Mesendoderm (in vitro differentiated cells): ENCODE results near the gene TOGARAM2.

Source experiments
- DNase-seq: peaks from one replicate; pipeline ENCODE4 v3.0.0; 2013
- H2AK5ac ChIP-seq: 2 replicates; pipeline ENCODE4 v1.6.1; 2013; ENCODE audit warnings: low read length, inconsistent platforms
- H2BK120ac ChIP-seq: 2 replicates; pipeline ENCODE4 v1.6.1; 2013; ENCODE audit warnings: low read depth, mild to moderate bottlenecking, low read length, moderate library complexity, mixed read lengths
- H2BK15ac ChIP-seq: replicated peaks from 2 replicates; pipeline ENCODE4 v1.6.1; 2013; ENCODE audit warnings: low read depth, mild to moderate bottlenecking, moderate library complexity
- H2BK5ac ChIP-seq: 2 replicates; pipeline ENCODE4 v1.6.1; 2013; ENCODE audit warnings: low read length, inconsistent platforms
- H3K18ac ChIP-seq: 2 replicates; pipeline ENCODE4 v1.6.1; 2013; ENCODE audit warnings: mild to moderate bottlenecking, low read length, mixed read lengths
- H3K23ac ChIP-seq: one replicate; pipeline ENCODE4 v1.6.1; 2013; ENCODE audit warnings: low read length
- H3K27ac ChIP-seq: 2 replicates; pipeline ENCODE4 v1.5.1; 2013; ENCODE audit warnings: low read depth, mild to moderate bottlenecking, inconsistent platforms, low read length, moderate library complexity
- H3K27me3 ChIP-seq: 2 replicates; pipeline ENCODE4 v1.6.1; 2013; ENCODE audit warnings: low read length, control low read depth, mild to moderate bottlenecking, inconsistent platforms; ENCODE audit not compliant: insufficient read depth, poor library complexity
- H3K36me3 ChIP-seq: 2 replicates; pipeline ENCODE4 v1.6.1; 2013; ENCODE audit warnings: low read length, inconsistent platforms; ENCODE audit not compliant: control insufficient read depth, insufficient read depth
- H3K4ac ChIP-seq: one replicate; pipeline ENCODE4 v1.6.1; 2013; ENCODE audit warnings: low read depth, mild to moderate bottlenecking, low read length, moderate library complexity
- H3K4me1 ChIP-seq: 2 replicates; pipeline ENCODE4 v1.6.1; 2013; ENCODE audit warnings: low read depth, low read length, inconsistent platforms; ENCODE audit not compliant: control insufficient read depth
- H3K4me2 ChIP-seq: 2 replicates; pipeline ENCODE4 v1.6.1; 2013; ENCODE audit warnings: low read length
- H3K4me3 ChIP-seq: 2 replicates; pipeline ENCODE4 v1.5.1; 2013; ENCODE audit warnings: mild to moderate bottlenecking, low read length
- H3K56ac ChIP-seq: one replicate; pipeline ENCODE4 v1.6.1; 2013; ENCODE audit warnings: low read length
- H3K79me1 ChIP-seq: 2 replicates; pipeline ENCODE4 v1.6.1; 2013; ENCODE audit warnings: low read length, inconsistent platforms
- H3K79me2 ChIP-seq: 2 replicates; pipeline ENCODE4 v1.6.1; 2013; ENCODE audit warnings: mild to moderate bottlenecking, low read length; ENCODE audit not compliant: control insufficient read depth, insufficient read depth
- H3K9ac ChIP-seq: 2 replicates; pipeline ENCODE4 v1.6.1; 2013; ENCODE audit warnings: low read length, inconsistent platforms
- H4K5ac ChIP-seq: one replicate; pipeline ENCODE4 v1.6.1; 2013; ENCODE audit warnings: low read length
- H4K8ac ChIP-seq: one replicate; pipeline ENCODE4 v1.6.1; 2013; ENCODE audit warnings: low read depth, mild to moderate bottlenecking, control low read depth, low read length, moderate library complexity
- WGBS: extraction: QIAGEN DNeasy Blood & Tissue Kit; methylation state at CpG from one replicate; pipeline ENCODE4 v1.1.7; 2013; ENCODE audit warnings: low lambda C conversion rate, missing lambda C conversion rate; ENCODE audit not compliant: insufficient coverage; ENCODE audit errors: extremely low coverage; 5-methylcytosine and 5-hydroxymethylcytosine counted together

TOGARAM2 gene

GRCh38 chr2:29033656-29034055 is 52.6 kb downstream of the TOGARAM2 start:
- H3K4ac ChIP-seq = no peak overlapping the region
- H2BK120ac ChIP-seq = no peak overlapping the region
- DNase-seq = peak; percentile 15
- WGBS = no CpG with 5 or more reads among the region's 6 CpGs
- no peak overlapping the region for H2BK15ac ChIP-seq
- H3K79me1 ChIP-seq = no peaks in the 10 kb centered on the region
- peaks cover 2% of the 10 kb centered on the region for H3K4me1 ChIP-seq
- no peak overlapping the region for H3K4me2 ChIP-seq
- no peak overlapping the region for H3K23ac ChIP-seq
- peak overlapping the region; percentile 1 for H3K27ac ChIP-seq
- no peak overlapping the region for H3K18ac ChIP-seq
- no peaks in the 10 kb centered on the region for H3K79me2 ChIP-seq
- H3K9ac ChIP-seq = no peak overlapping the region
- no peaks in the 10 kb centered on the region for H3K27me3 ChIP-seq
- no peak overlapping the region for H3K56ac ChIP-seq
- no peak overlapping the region for H2BK5ac ChIP-seq
- no peak overlapping the region for H4K8ac ChIP-seq
- peak overlapping the region; percentile 35 for H2AK5ac ChIP-seq
- H3K36me3 ChIP-seq = no peaks in the 10 kb centered on the region
- H4K5ac ChIP-seq = no peak overlapping the region
- H3K4me3 ChIP-seq = no peak overlapping the region

- Histone ChIP-seq H3K27me3 (no peaks in the 10 kb centered on the region), H2BK120ac (no peak overlapping the region), H2BK5ac (no peak overlapping the region), H4K5ac (no peak overlapping the region), H3K4me1 (peaks cover 2% of the 10 kb centered on the region), H4K8ac (no peak overlapping the region), H3K56ac (no peak overlapping the region), H3K18ac (no peak overlapping the region), H3K9ac (no peak overlapping the region), H3K23ac (no peak overlapping the region), H2AK5ac (no peak overlapping the region), H2BK15ac (no peak overlapping the region), H3K4ac (no peak overlapping the region), H3K79me2 (no peaks in the 10 kb centered on the region), H3K79me1 (no peaks in the 10 kb centered on the region), H3K27ac (no peak overlapping the region), H3K4me2 (no peak overlapping the region), H3K36me3 (no peaks in the 10 kb centered on the region), H3K4me3 (no peak overlapping the region)
- no peak for DNase-seq
- WGBS = no CpG with 5 or more reads among the region's 17 CpGs
Measured at GRCh38 chr2:29035016-29035745, 54.1 kb downstream of the TOGARAM2 start.

GRCh38 chr2:29039718-29040480 is 58.8 kb downstream of the TOGARAM2 start:
- Histone ChIP-seq H3K4ac (no peak overlapping the region), H3K9ac (no peak overlapping the region), H4K8ac (no peak overlapping the region), H3K79me1 (no peaks in the 10 kb centered on the region), H2BK15ac (no peak overlapping the region), H3K4me2 (no peak overlapping the region), H3K4me3 (no peak overlapping the region), H3K56ac (no peak overlapping the region), H2BK5ac (no peak overlapping the region), H2BK120ac (no peak overlapping the region), H3K36me3 (no peaks in the 10 kb centered on the region), H3K27ac (no peak overlapping the region), H3K18ac (no peak overlapping the region), H3K79me2 (no peaks in the 10 kb centered on the region), H3K23ac (no peak overlapping the region), H3K4me1 (no peaks in the 10 kb centered on the region), H2AK5ac (no peak overlapping the region), H3K27me3 (no peaks in the 10 kb centered on the region), H4K5ac (no peak overlapping the region)
- no peak for DNase-seq
- no CpG with 5 or more reads among the region's 4 CpGs for WGBS

GRCh38 chr2:29040552-29040951 is 59.5 kb downstream of the TOGARAM2 start:
- H2BK15ac ChIP-seq = no peak overlapping the region
- no peaks in the 10 kb centered on the region for H3K79me2 ChIP-seq
- no peaks in the 10 kb centered on the region for H3K36me3 ChIP-seq
- no peak overlapping the region for H3K23ac ChIP-seq
- DNase-seq = no peak
- no peak overlapping the region for H4K5ac ChIP-seq
- H2BK5ac ChIP-seq = no peak overlapping the region
- no peak overlapping the region for H3K4ac ChIP-seq
- H3K9ac ChIP-seq = no peak overlapping the region
- no peak overlapping the region for H3K18ac ChIP-seq
- H3K4me2 ChIP-seq = no peak overlapping the region
- H3K56ac ChIP-seq = no peak overlapping the region
- no peak overlapping the region for H3K4me3 ChIP-seq
- H3K79me1 ChIP-seq = no peaks in the 10 kb centered on the region
- no CpG with 5 or more reads among the region's 6 CpGs for WGBS
- no peak overlapping the region for H2AK5ac ChIP-seq
- H3K4me1 ChIP-seq = no peaks in the 10 kb centered on the region
- H3K27me3 ChIP-seq = no peaks in the 10 kb centered on the region
- H2BK120ac ChIP-seq = no peak overlapping the region
- no peak overlapping the region for H3K27ac ChIP-seq
- no peak overlapping the region for H4K8ac ChIP-seq

GRCh38 chr2:29041161-29041660 is 60.1 kb downstream of the TOGARAM2 start:
- H3K9ac ChIP-seq = no peak overlapping the region
- H3K36me3 ChIP-seq = no peaks in the 10 kb centered on the region
- H3K4me3 ChIP-seq = no peak overlapping the region
- no peak overlapping the region for H4K5ac ChIP-seq
- no peak overlapping the region for H4K8ac ChIP-seq
- H3K4me1 ChIP-seq = no peaks in the 10 kb centered on the region
- H3K27ac ChIP-seq = no peak overlapping the region
- WGBS = no CpG with 5 or more reads among the region's 9 CpGs
- no peak overlapping the region for H3K4me2 ChIP-seq
- H3K23ac ChIP-seq = no peak overlapping the region
- no peaks in the 10 kb centered on the region for H3K79me2 ChIP-seq
- H2BK120ac ChIP-seq = no peak overlapping the region
- H3K56ac ChIP-seq = no peak overlapping the region
- no peak overlapping the region for H3K18ac ChIP-seq
- no peak for DNase-seq
- no peak overlapping the region for H2BK15ac ChIP-seq
- H2AK5ac ChIP-seq = no peak overlapping the region
- no peaks in the 10 kb centered on the region for H3K79me1 ChIP-seq
- H2BK5ac ChIP-seq = no peak overlapping the region
- no peak overlapping the region for H3K4ac ChIP-seq
- no peaks in the 10 kb centered on the region for H3K27me3 ChIP-seq
